Mesothelial cell of epicardium (in vitro differentiated cells): Measurements from ENCODE around the gene TTC39A. TPM values are rescaled to one million over a fixed set of nuclear protein-coding genes. Genes with fewer than 3 reads are reported as not detected.

Source experiments
- DNase-seq, 2 experiments: peaks; one replicate each; pipeline ENCODE4 v3.0.0; 2021; ENCODE audit warnings: low spot score in 2 of 2; ENCODE audit not compliant: unreplicated experiment in 2 of 2
- H3K27ac Mint-ChIP-seq: 2 replicates; pipeline ENCODE4 v1.8.0; 2021; ENCODE audit warnings: mixed read lengths
- H3K27me3 Mint-ChIP-seq: 2 replicates; pipeline ENCODE4 v1.8.0; 2021; ENCODE audit warnings: low read depth, mixed read lengths
- H3K36me3 Mint-ChIP-seq: 2 replicates; pipeline ENCODE4 v1.8.0; 2021; ENCODE audit warnings: mixed read lengths
- H3K4me1 Mint-ChIP-seq: 2 replicates; pipeline ENCODE4 v1.8.0; 2021; ENCODE audit warnings: mixed read lengths
- H3K4me3 Mint-ChIP-seq: 2 replicates; pipeline ENCODE4 v1.8.0; 2021; ENCODE audit warnings: mild to moderate bottlenecking, moderate library complexity, mixed read lengths
- H3K9me3 Mint-ChIP-seq: 2 replicates; pipeline ENCODE4 v1.8.0; 2021; ENCODE audit warnings: mixed read lengths
- CTCF ChIP-seq: fragments of 200-600 bp; sonication (generic); IDR thresholded peaks from one replicate; pipeline ENCODE4 v1.5.0; 2021; ENCODE audit warnings: antibody characterized with exemption; ENCODE audit not compliant: unreplicated experiment
- total RNA-seq: library from RNA; stranded (reverse); gene quantifications from 3 replicates; pipeline ENCODE4 v1.2.1, GENCODE V29; 2021

Gene TTC39A
- total RNA-seq, 1 donor from 2014 or later: 8.0 TPM

GRCh38 chr1:51348147-51348527 is 17.8 kb upstream of the TTC39A start:
- Mint-ChIP-seq H3K36me3 (no peaks in the 10 kb centered on the region), H3K9me3 (no peaks in the 10 kb centered on the region), H3K4me1 (peaks cover 19% of the 10 kb centered on the region), H3K27me3 (peaks cover 37% of the 10 kb centered on the region), H3K27ac (no peak overlapping the region), H3K4me3 (no peak overlapping the region)
- no peak for TF ChIP-seq CTCF
- no peak for DNase-seq

- peaks cover 19% of the 10 kb centered on the region for H3K4me1 Mint-ChIP-seq
- no peak overlapping the region for H3K27ac Mint-ChIP-seq
- TF ChIP-seq CTCF: no peak
- no peak for DNase-seq
- H3K36me3 Mint-ChIP-seq: no peaks in the 10 kb centered on the region
- H3K4me3 Mint-ChIP-seq: no peak overlapping the region
- peaks cover 43% of the 10 kb centered on the region for H3K27me3 Mint-ChIP-seq
- H3K9me3 Mint-ChIP-seq: no peaks in the 10 kb centered on the region
Measured at GRCh38 chr1:51347398-51348146, 17.2 kb upstream of the TTC39A start.

- H3K4me1 Mint-ChIP-seq: peaks cover 11% of the 10 kb centered on the region
- H3K4me3 Mint-ChIP-seq: peak overlapping the region; percentile 30
- peaks cover 50% of the 10 kb centered on the region for H3K27me3 Mint-ChIP-seq
- no peaks in the 10 kb centered on the region for H3K9me3 Mint-ChIP-seq
- no peak for DNase-seq
- no peak for TF ChIP-seq CTCF
- no peaks in the 10 kb centered on the region for H3K36me3 Mint-ChIP-seq
- H3K27ac Mint-ChIP-seq: no peak overlapping the region
Measured at GRCh38 chr1:51346086-51346942, 16.0 kb upstream of the TTC39A start.

GRCh38 chr1:51345300-51345687 is 14.9 kb upstream of the TTC39A start:
- Mint-ChIP-seq H3K27ac (no peak overlapping the region), H3K36me3 (no peaks in the 10 kb centered on the region)

More at GRCh38 chr1:51345300-51345687, 14.9 kb upstream of the TTC39A start:
- no peak for DNase-seq
- peaks cover 50% of the 10 kb centered on the region for H3K27me3 Mint-ChIP-seq
- H3K4me3 Mint-ChIP-seq: no peak overlapping the region
- H3K4me1 Mint-ChIP-seq: peaks cover 11% of the 10 kb centered on the region
- no peaks in the 10 kb centered on the region for H3K9me3 Mint-ChIP-seq
- TF ChIP-seq CTCF: no peak
